Measurements from ENCODE around the gene LYPD4. TPM values are rescaled to one million over a fixed set of nuclear protein-coding genes. Genes with fewer than 3 reads are reported as not detected.

The LYPD4 gene
- polyA plus RNA-seq, 3 donors = not detected

Other genes starting within 250 kb of the LYPD4 start
- gene CEACAM4, start 217.6 kb downstream of the LYPD4 start, polyA plus RNA-seq = 1 to 10 TPM in 2 of 3 donors, under 1 TPM in 1; 0.55 to 2.7 (median 2.5) TPM
- gene CEACAM7, start 156.4 kb downstream of the LYPD4 start, polyA plus RNA-seq = under 1 TPM; 0.22 to 0.40 (median 0.23) TPM
- under 1 TPM; 0.07 to 0.90 (median 0.56) TPM for gene CEACAM5, start 136.1 kb downstream of the LYPD4 start, polyA plus RNA-seq
- gene CEACAM6, start 89.2 kb downstream of the LYPD4 start, polyA plus RNA-seq = 1 to 10 TPM in 1 of 3 donors, under 1 TPM in 2; 0.33 to 3.2 (median 0.56) TPM
- 1 to 10 TPM in 2 of 3 donors, under 1 TPM in 1; 0.07 to 2.0 (median 1.5) TPM for gene CEACAM3, start 48.1 kb downstream of the LYPD4 start, polyA plus RNA-seq
- gene DMRTC2, start 359 bp upstream of the LYPD4 start, polyA plus RNA-seq = not detected
- 1,000 to 10,000 TPM; 1,592 to 2,502 (median 1,675) TPM for gene RPS19, start 15.6 kb upstream of the LYPD4 start, polyA plus RNA-seq
- gene CD79A, start 32.6 kb upstream of the LYPD4 start, polyA plus RNA-seq = 1 to 10 TPM in 2 of 3 donors, not detected in 1; 1.8 to 3.0 TPM
- 100 to 1,000 TPM in 1 of 3 donors, 10 to 100 TPM in 2; 39.4 to 131 (median 89.0) TPM for gene ARHGEF1, start 38.5 kb upstream of the LYPD4 start, polyA plus RNA-seq
- under 1 TPM in 2 of 3 donors, not detected in 1; 0.12 to 0.24 TPM for gene ERFL, start 83.8 kb upstream of the LYPD4 start, polyA plus RNA-seq
- gene RABAC1, start 114.6 kb upstream of the LYPD4 start, polyA plus RNA-seq = 100 to 1,000 TPM; 131 to 208 (median 149) TPM
- gene ATP1A3, start 149.5 kb upstream of the LYPD4 start, polyA plus RNA-seq = under 1 TPM in 2 of 3 donors, not detected in 1; 0.21 to 0.34 TPM
- 1 to 10 TPM in 1 of 3 donors, under 1 TPM in 2; 0.51 to 1.2 (median 0.79) TPM for gene GRIK5, start 225.5 kb upstream of the LYPD4 start, polyA plus RNA-seq
- 1 to 10 TPM; 4.2 to 8.0 (median 5.3) TPM for gene ZNF574, start 231.5 kb upstream of the LYPD4 start, polyA plus RNA-seq